OCI-LY7 (cell line): ENCODE measurements around the gene CD163.

ENCODE experiments used
- CTCF ChIP-seq: fragments of 200-600 bp; sonication (generic); conservative IDR thresholded peaks from 2 replicates; pipeline ENCODE4 v1.5.1; 2014; ENCODE audit warnings: mild to moderate bottlenecking, antibody characterized with exemption, low read length, moderate library complexity, mixed read lengths
- EZH2phosphoT487 ChIP-seq: fragments of 200-600 bp; sonication (generic); IDR thresholded peaks from 2 replicates; pipeline ENCODE4 v1.6.1; 2018; ENCODE audit warnings: low read depth, borderline replicate concordance, mild to moderate bottlenecking, mixed run types, antibody characterized with exemption, low read length, moderate library complexity, mixed read lengths

GRCh38 chr12:7542813-7543212 lies 39.2 kb upstream of the CD163 start:
- no peak for TF ChIP-seq EZH2phosphoT487
- TF ChIP-seq CTCF = no peak
